MM.1S (cell line): Measurements from ENCODE around the gene HOXC11.

ENCODE experiments used
- DNase-seq: peaks from one replicate; pipeline ENCODE4 v3.0.0-alpha.2; 2015
- H2AFZ ChIP-seq: fragments of 300-600 bp; sonication (generic); 2 replicates; pipeline ENCODE4 v1.6.0; 2016; ENCODE audit warnings: antibody characterized with exemption, low read length
- H3F3A ChIP-seq: fragments of 300-600 bp; sonication (generic); 2 replicates; pipeline ENCODE4 v1.6.1; 2016; ENCODE audit warnings: mild to moderate bottlenecking, antibody characterized with exemption, low read length, moderate library complexity, mixed read lengths; ENCODE audit not compliant: insufficient read depth
- H3K27ac ChIP-seq: fragments of 300-600 bp; sonication (generic); 2 replicates; pipeline ENCODE4 v1.5.1; 2016; ENCODE audit warnings: mild to moderate bottlenecking, low read length
- H3K27me3 ChIP-seq: fragments of 300-600 bp; sonication (generic); replicated peaks from 2 replicates; pipeline ENCODE4 v1.6.0; 2016; ENCODE audit warnings: low read length; ENCODE audit not compliant: insufficient read depth
- H3K36me3 ChIP-seq: fragments of 300-600 bp; sonication (generic); replicated peaks from 2 replicates; pipeline ENCODE4 v1.6.1; 2016; ENCODE audit warnings: mild to moderate bottlenecking, low read length, mixed read lengths; ENCODE audit not compliant: insufficient read depth
- H3K4me1 ChIP-seq: fragments of 300-600 bp; sonication (generic); 2 replicates; pipeline ENCODE4 v1.6.1; 2016; ENCODE audit warnings: low read length, mixed read lengths
- H3K4me2 ChIP-seq: fragments of 300-600 bp; sonication (generic); 2 replicates; pipeline ENCODE4 v1.6.0; 2016; ENCODE audit warnings: low read depth, low read length
- H3K4me3 ChIP-seq: fragments of 300-600 bp; sonication (generic); 2 replicates; pipeline ENCODE4 v1.5.1; 2016; ENCODE audit warnings: low read length, mixed read lengths
- H3K79me2 ChIP-seq: fragments of 300-600 bp; sonication (generic); 2 replicates; pipeline ENCODE4 v1.6.1; 2016; ENCODE audit warnings: mixed run types, low read length, mixed read lengths
- H3K9ac ChIP-seq: fragments of 300-600 bp; sonication (generic); 2 replicates; pipeline ENCODE4 v1.6.1; 2016; ENCODE audit warnings: low read length, mixed read lengths
- H3K9me2 ChIP-seq: fragments of 300-600 bp; sonication (generic); replicated peaks from 2 replicates; pipeline ENCODE4 v1.6.1; 2016; ENCODE audit warnings: mild to moderate bottlenecking, low read length, mixed read lengths; ENCODE audit not compliant: insufficient read depth
- H3K9me3 ChIP-seq: fragments of 300-600 bp; sonication (generic); replicated peaks from 2 replicates; pipeline ENCODE4 v1.6.1; 2016; ENCODE audit warnings: mild to moderate bottlenecking, low read length, mixed read lengths; ENCODE audit not compliant: insufficient read depth
- H4K20me1 ChIP-seq: fragments of 300-600 bp; sonication (generic); 2 replicates; pipeline ENCODE4 v1.6.1; 2016; ENCODE audit warnings: mild to moderate bottlenecking, low read length, moderate library complexity, mixed read lengths; ENCODE audit not compliant: insufficient read depth
- CTCF ChIP-seq: fragments of 300-600 bp; sonication (generic); IDR thresholded peaks from 2 replicates; pipeline ENCODE4 v1.5.1; 2016; ENCODE audit warnings: antibody characterized with exemption, low read length, mixed read lengths
- EZH2 ChIP-seq: fragments of 300-600 bp; sonication (generic); optimal IDR thresholded peaks from 2 replicates; pipeline ENCODE3; 2017; ENCODE audit warnings: low read depth, mild to moderate bottlenecking, antibody characterized with exemption, low read length, mixed read lengths
- EZH2phosphoT487 ChIP-seq: fragments of 300-600 bp; sonication (generic); IDR thresholded peaks from 2 replicates; pipeline ENCODE4 v1.6.1; 2018; ENCODE audit warnings: antibody characterized with exemption, low read length

HOXC11 gene

DNA sequence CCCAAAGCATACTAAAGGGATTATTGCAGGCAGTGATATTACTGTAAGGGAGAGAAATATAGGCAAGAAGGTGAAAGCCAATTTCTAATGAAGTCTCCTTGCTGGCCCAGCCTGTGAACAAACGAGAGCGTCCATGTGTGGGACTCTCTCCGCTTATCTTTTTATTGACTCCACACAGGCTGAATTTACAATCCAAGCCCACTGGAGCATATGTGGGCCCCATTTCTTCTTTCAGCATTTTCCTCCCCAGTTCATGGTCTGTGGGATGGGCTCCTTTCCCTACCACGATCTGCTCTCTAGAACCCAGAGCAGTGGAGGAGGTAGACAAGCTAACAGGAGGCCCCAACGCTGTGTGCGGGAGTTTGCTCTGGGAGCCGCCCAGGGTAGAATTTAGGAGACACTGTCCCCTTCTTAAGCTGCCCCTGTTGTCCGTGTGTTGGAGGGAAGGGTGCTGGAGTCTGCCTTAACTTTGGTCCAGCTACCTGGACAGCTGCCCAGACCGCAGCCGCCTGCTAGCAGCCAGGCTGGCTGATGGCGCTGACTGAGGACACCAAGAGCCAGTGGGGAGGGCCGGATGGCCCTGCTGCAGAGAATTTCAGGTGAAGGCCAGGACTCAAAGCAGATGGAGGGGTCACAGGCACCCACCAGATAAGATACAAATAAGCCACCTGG lies 3.2 kb upstream of the HOXC11 start:
- DNase-seq, result no peak
- H3K9me2 ChIP-seq, result no peaks in the 10 kb centered on the region
- no peaks in the 10 kb centered on the region for H3K4me1 ChIP-seq

GRCh38 chr12:53970451-53970850 lies 2.5 kb upstream of the HOXC11 start:
- Histone ChIP-seq H4K20me1 (no peaks in the 10 kb centered on the region; the same call in 1 of the 2 replicates), H3K79me2 (no peaks in the 10 kb centered on the region), H3F3A (peaks cover 4% of the 10 kb centered on the region; the same call in 1 of the 2 replicates), H2AFZ (no peak overlapping the region), H3K27me3 (peaks cover 97% of the 10 kb centered on the region), H3K27ac (no peak overlapping the region), H3K9me3 (no peaks in the 10 kb centered on the region), H3K9me2 (no peaks in the 10 kb centered on the region), H3K9ac (no peak overlapping the region), H3K4me3 (no peak overlapping the region), H3K36me3 (no peaks in the 10 kb centered on the region), H3K4me2 (no peak overlapping the region), H3K4me1 (no peaks in the 10 kb centered on the region)
- DNase-seq, result no peak
- no peak for TF ChIP-seq EZH2phosphoT487
- no peak for TF ChIP-seq CTCF
- TF ChIP-seq EZH2, result no peak

More for the DNA sequence above, 3.2 kb upstream of the HOXC11 start:
- Histone ChIP-seq H3K9me3 (no peaks in the 10 kb centered on the region), H3K4me2 (no peak overlapping the region), H3K27ac (no peak overlapping the region), H3K9ac (no peak overlapping the region), H4K20me1 (no peaks in the 10 kb centered on the region; the same call in 1 of the 2 replicates), H3K36me3 (no peaks in the 10 kb centered on the region), H3K4me3 (no peak overlapping the region), H2AFZ (no peak overlapping the region), H3K79me2 (no peaks in the 10 kb centered on the region), H3K27me3 (peaks cover 100% of the 10 kb centered on the region), H3F3A (no peaks in the 10 kb centered on the region)
- TF ChIP-seq CTCF (no peak), EZH2 (no peak)

DNA sequence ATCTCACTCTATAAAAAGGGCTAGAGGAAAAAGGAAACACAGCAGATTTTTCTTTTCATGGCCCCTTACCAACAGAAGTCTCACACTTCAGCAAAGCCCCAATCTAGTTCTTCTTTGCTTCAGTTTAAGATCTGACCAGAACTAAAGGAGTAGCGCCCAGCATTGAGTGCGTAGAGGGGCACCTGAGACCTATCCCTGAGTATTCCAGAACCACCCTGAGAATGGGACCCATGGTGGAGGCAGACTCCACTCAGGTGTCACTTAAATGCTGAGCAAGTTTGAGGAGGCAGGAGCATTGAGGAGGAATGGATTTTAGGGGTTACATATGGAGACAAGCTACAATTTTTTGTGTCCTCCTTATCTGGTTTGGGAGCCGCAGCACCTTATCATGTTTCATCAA lies 1.8 kb upstream of the HOXC11 start:
- no peak for DNase-seq
- no peak for TF ChIP-seq EZH2
- no peak for TF ChIP-seq CTCF
- TF ChIP-seq EZH2phosphoT487, result no peak
- Histone ChIP-seq H3F3A (peaks cover 4% of the 10 kb centered on the region; the same call in 1 of the 2 replicates), H4K20me1 (no peaks in the 10 kb centered on the region; the same call in 1 of the 2 replicates), H3K36me3 (no peaks in the 10 kb centered on the region), H2AFZ (no peak overlapping the region), H3K9me3 (no peaks in the 10 kb centered on the region), H3K79me2 (no peaks in the 10 kb centered on the region), H3K9ac (no peak overlapping the region), H3K4me2 (no peak overlapping the region), H3K4me3 (no peak overlapping the region), H3K27ac (no peak overlapping the region), H3K9me2 (no peaks in the 10 kb centered on the region), H3K4me1 (no peaks in the 10 kb centered on the region), H3K27me3 (peaks cover 97% of the 10 kb centered on the region)
